Measurements from ENCODE around the gene DNAH2. TPM values are rescaled to one million over a fixed set of nuclear protein-coding genes. Genes with fewer than 3 reads are reported as not detected.
A peak's percentile ranks its signal among the peaks of the same experiment; 100 is the strongest.

The DNAH2 gene
- total and polyA plus RNA-seq, 2 of the 13 experiments (the other 11 are each of a cell fraction or from before 2014, with no cell fraction given): not detected

DNA sequence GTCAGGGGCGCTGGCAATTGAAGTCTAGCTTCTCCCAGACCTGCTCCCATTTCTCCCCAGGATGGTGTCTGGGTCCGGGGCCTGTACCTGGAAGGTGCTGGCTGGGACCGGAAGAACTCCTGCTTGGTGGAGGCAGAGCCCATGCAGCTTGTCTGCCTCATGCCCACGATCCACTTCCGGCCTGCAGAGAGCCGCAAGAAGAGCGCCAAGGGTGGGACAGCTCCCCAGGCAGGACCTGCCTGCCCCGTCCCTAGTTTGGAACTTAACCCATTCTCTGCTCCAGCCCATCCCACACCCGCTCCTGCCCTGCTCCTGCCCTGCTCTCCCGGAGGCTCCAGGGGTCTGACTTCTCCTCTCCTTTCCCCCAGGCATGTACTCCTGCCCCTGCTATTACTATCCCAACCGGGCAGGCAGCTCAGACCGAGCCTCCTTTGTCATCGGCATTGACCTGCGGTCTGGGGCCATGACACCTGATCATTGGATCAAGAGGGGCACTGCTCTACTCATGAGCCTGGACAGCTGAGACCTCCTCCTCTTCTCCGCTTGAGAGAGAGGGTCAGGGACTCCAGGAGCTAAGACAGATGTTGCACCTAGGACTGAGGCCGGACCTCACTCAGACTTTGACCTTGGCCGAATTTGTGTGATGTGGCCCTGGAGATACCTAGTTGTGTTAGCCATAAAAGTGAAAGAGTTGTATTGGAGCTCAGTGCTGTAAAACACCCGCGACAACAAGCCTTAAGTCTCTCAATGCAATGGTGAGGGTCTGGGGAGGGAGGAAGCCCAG is 115.7 kb downstream of the DNAH2 start (continued):
- TF ChIP-seq POLR2G (IDR thresholded peaks at IDR 0.05; ENCODE audit: low read depth, low read length) (0 out of 2 replicates have a peak, but pooled peaks have one; percentile 50), ATF7-NPFF (CRISPR knock-in tag; IDR thresholded peaks at IDR 0.05; ENCODE audit: low read depth) (0 out of 2 replicates have a peak, but pooled peaks have one; percentile 34), AGO1 (IDR thresholded peaks at IDR 0.05; ENCODE audit: low read depth, low read length, poor library complexity, severe bottlenecking) (no peak), PRPF4 (IDR thresholded peaks at IDR 0.05; ENCODE audit: low read depth, low read length, poor library complexity, severe bottlenecking) (no peak), KDM5B (CRISPR knock-in tag; IDR thresholded peaks at IDR 0.05; ENCODE audit: borderline replicate concordance) (0 out of 2 replicates have a peak, but pooled peaks have one; percentile 12), IKZF1 (IDR thresholded peaks at IDR 0.05) (no peak), ARNTL (CRISPR knock-in tag; IDR thresholded peaks at IDR 0.05) (no peak), ZNF891 (CRISPR knock-in tag; IDR thresholded peaks at IDR 0.05) (0 out of 2 replicates have a peak, but pooled peaks have one; percentile 15), NKX3-1 (CRISPR knock-in tag; IDR thresholded peaks at IDR 0.05) (no peak), ZNF563 (CRISPR knock-in tag; IDR thresholded peaks at IDR 0.05) (0 out of 2 replicates have a peak, but pooled peaks have one; percentile 29), ZNF737 (CRISPR knock-in tag; IDR thresholded peaks at IDR 0.05; ENCODE audit: borderline replicate concordance) (no peak), RBAK (CRISPR knock-in tag; IDR thresholded peaks at IDR 0.05) (no peak), NCOA1 (CRISPR knock-in tag; IDR thresholded peaks at IDR 0.05) (no peak), ZNF121 (CRISPR knock-in tag; IDR thresholded peaks at IDR 0.05) (0 out of 2 replicates have a peak, but pooled peaks have one; percentile 32)
- TF ChIP-seq, protein P1, sequence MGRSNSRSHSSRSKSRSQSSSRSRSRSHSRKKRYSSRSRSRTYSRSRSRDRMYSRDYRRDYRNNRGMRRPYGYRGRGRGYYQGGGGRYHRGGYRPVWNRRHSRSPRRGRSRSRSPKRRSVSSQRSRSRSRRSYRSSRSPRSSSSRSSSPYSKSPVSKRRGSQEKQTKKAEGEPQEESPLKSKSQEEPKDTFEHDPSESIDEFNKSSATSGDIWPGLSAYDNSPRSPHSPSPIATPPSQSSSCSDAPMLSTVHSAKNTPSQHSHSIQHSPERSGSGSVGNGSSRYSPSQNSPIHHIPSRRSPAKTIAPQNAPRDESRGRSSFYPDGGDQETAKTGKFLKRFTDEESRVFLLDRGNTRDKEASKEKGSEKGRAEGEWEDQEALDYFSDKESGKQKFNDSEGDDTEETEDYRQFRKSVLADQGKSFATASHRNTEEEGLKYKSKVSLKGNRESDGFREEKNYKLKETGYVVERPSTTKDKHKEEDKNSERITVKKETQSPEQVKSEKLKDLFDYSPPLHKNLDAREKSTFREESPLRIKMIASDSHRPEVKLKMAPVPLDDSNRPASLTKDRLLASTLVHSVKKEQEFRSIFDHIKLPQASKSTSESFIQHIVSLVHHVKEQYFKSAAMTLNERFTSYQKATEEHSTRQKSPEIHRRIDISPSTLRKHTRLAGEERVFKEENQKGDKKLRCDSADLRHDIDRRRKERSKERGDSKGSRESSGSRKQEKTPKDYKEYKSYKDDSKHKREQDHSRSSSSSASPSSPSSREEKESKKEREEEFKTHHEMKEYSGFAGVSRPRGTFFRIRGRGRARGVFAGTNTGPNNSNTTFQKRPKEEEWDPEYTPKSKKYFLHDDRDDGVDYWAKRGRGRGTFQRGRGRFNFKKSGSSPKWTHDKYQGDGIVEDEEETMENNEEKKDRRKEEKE (IDR thresholded peaks at IDR 0.05): no peak
- TF ChIP-seq, protein P2, sequence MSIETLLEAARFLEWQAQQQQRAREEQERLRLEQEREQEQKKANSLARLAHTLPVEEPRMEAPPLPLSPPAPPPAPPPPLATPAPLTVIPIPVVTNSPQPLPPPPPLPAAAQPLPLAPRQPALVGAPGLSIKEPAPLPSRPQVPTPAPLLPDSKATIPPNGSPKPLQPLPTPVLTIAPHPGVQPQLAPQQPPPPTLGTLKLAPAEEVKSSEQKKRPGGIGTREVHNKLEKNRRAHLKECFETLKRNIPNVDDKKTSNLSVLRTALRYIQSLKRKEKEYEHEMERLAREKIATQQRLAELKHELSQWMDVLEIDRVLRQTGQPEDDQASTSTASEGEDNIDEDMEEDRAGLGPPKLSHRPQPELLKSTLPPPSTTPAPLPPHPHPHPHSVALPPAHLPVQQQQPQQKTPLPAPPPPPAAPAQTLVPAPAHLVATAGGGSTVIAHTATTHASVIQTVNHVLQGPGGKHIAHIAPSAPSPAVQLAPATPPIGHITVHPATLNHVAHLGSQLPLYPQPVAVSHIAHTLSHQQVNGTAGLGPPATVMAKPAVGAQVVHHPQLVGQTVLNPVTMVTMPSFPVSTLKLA (IDR thresholded peaks at IDR 0.05): no peak
